Fibroblast of gingiva (primary cell): Measurements from ENCODE around the gene KCNJ4.

Experiments used
- DNase-seq: peaks from one replicate; pipeline ENCODE4 v3.0.0-alpha.2; 2011; ENCODE audit warnings: low read depth

Gene KCNJ4

GRCh38 chr22:38455076-38455529 lies at the start of gene KCNJ4:
Gene KCNJ4 (minus strand): TSS chr22:38455199. CDS start chr22:38428132, 27,067 bp downstream.
- DNase-seq: no peak

DNA sequence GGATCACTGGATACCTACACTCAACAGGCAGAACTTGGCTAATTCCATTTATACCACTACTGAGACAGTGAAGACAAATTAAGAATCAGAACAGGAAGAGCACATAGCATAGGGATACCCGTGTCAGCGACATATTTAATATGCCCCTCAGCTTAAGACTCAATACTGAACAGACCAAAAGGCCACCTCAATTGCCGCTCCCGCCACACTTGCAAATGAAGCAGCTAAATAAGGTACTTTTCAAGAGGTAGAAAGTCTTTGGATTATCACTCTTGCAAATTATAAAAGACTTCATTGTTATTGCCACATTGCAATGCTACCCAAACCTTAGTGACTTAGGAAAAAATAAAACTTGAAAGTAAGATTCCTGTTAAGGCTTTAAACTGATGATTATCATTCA lies 48.0 kb upstream of the KCNJ4 start:
- DNase-seq: no peak

- no peak for DNase-seq
Observed at GRCh38 chr22:38501797-38502672, 47.0 kb upstream of the KCNJ4 start.

DNA sequence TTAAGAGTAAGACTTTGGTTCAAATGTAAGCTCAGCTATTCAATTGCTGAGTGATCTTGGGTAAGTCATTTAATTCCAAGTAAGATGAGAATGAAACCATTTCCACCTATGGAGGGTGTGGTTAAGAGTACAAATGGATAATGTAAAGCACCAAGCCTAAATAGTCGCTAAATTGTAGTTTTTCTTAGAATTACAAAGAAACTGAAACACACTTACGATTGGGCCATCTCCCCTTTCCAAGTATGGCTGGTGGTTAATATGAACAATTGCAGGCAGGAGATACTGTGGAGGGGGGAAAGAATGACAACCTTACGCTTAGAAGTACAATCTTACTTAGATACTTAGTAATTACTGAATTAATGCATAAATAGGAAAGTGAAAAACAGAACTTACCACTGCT lies 42.9 kb upstream of the KCNJ4 start:
- no peak for DNase-seq

- no peak for DNase-seq
Observed at GRCh38 chr22:38494939-38495338, 39.9 kb upstream of the KCNJ4 start.

DNA sequence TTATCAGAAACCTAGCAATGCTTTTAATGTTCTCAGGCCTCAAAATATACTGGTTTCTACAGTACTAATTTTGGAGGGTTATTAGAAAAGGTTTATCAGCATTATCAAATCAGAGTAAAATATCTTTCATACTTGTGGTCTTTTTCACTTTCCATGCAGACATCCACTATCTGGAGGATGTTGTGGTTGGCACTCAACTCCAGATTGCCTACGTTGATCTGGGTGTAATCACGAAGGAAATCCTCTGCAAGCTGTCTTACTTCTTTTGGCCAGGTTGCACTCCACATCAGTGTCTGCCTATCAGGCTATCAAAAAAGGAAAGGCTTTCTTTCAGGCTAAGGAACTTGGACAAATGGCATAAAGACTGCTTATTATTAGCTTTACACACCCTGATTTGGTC lies 39.5 kb upstream of the KCNJ4 start:
- DNase-seq: no peak

DNA sequence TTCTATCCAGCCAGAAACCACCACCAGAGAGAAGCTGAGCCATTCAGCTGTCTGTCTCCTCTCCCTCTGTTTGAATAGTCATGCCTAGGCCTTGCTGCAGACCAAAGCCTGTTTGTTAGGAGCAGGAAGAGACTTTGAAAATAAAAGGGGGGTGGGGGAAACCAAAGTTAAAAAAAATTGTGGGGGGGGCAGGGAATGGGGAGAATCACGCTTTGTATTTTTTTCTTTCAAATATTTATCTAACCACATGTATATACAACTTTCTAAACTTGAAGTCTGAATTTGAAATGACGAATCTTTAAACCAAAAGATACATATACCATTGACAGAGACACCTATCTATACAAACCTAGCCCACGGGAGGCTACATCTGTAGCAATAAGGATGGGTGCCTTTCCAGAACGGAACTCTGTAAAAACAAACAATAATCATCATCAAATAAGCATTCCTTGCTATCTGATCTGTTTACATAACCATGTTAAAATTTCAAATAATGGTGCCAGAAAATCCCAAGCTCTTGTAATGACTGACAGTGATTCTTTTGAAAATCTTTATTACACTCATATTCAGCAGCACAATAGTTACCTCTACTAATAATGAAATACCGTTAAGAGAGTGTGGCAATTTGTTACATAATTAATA lies 36.8 kb upstream of the KCNJ4 start:
- DNase-seq: no peak

GRCh38 chr22:38490915-38491314 lies 35.9 kb upstream of the KCNJ4 start:
- peak; percentile 53 for DNase-seq

DNA sequence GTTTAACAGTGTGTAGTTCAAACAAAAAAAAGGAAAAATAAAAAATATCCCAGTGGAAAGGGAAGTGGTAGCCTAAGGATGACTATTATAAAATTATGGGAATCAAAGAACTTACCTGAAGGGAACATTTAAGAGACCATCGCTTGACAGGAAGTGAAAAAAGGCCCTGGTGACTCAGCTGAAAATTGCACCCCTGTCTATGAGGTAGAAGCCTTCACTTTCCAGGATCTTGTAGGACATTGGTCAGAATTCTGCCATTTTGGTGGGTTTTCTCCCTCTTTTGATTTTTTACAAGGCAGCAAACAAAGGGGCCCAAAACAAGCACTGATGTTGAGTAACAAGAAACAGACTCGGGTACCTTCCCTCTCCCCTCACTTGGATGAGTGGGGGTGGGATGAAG lies 35.5 kb upstream of the KCNJ4 start:
- DNase-seq: no peak

DNA sequence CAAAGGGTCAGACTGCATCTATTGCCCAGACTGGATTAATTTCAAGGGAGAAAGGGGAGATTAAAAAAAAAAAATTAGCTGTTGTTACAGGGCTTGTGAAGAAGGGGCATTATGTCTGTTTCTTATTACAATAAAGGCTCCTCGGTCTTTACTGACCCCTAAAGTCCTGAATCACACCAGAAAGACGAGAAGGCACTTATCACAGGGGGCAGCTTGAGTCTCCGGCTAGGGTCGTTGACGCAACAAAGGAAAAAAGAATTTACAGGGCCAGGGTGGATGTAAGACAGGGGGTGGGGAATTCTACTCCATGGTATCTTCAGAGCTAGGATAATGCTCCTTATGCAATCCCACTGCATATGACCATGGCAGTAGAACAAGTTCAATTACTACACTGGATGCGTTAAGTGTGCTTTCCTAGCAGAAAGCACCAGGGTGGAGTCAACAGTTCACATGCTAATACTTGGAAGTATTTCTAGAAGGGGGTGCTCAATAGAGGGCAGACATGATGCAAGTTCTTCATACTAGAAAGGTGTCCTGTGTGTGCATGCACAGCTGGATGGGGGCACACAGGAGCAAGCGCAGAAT lies 34.7 kb upstream of the KCNJ4 start:
- peak; percentile 27 for DNase-seq

- no peak for DNase-seq
Observed at GRCh38 chr22:38489142-38489541, 34.1 kb upstream of the KCNJ4 start.

GRCh38 chr22:38487946-38488345 lies 32.9 kb upstream of the KCNJ4 start:
- DNase-seq: no peak

GRCh38 chr22:38485783-38486182 lies 30.8 kb upstream of the KCNJ4 start:
- peak; percentile 48 for DNase-seq

- no peak for DNase-seq
Observed at GRCh38 chr22:38484244-38484643, 29.2 kb upstream of the KCNJ4 start.

- DNase-seq: no peak
Observed at GRCh38 chr22:38482662-38483308, 27.8 kb upstream of the KCNJ4 start.

DNA sequence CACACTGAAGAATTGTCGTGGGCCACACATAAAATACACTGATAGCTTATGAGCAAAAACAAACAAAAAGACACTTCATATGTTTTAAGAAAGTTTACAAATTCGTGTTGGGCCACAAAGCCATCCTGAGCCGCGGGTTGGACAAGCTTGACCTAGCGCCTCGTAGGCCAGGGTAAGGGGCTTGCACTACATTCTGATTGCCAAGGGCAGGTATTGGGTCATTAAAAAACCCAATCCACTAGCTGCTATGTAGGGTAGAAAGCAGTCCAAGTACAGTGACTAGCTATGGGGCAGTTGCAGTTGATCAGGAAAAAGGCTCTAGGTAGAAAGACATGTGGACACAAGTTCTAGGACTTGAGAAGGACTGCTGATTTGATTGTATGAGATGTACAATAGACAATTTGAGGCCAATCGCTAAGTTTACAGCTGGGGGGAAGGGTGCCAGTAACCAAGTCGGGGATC lies 26.9 kb upstream of the KCNJ4 start:
- no peak for DNase-seq

DNA sequence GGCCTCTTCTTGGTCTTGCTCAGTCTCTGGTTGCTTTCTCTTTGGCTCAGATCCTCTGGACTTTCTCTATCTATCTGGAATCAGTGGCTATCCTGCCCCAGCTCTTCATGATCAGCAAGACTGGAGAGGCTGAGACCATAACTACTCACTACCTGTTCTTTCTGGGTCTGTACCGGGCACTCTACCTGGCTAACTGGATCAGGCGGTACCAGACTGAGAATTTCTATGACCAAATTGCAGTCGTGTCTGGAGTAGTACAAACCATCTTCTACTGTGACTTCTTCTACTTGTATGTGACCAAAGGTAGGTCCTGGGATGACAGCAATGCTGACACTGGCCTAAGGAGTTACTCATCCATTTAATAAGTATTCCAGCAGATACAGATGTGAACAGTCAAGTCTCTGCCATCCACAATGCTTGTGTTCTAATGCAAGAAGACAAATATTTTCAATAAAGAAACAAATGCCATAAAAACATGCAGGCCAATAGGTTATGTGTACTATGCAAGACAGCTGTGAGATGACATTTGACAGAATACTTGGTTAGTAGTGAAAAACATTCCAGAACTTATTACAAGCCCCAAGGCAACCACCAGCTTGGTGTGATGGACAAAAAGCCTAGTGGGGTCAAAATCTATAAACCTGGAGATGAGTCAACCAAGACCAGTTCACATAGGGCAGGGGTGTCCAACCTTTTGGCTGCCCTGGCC lies 26.3 kb upstream of the KCNJ4 start:
- peak; percentile 60 for DNase-seq

- peak; percentile 38 for DNase-seq
Observed at GRCh38 chr22:38479096-38479837, 24.3 kb upstream of the KCNJ4 start.

DNA sequence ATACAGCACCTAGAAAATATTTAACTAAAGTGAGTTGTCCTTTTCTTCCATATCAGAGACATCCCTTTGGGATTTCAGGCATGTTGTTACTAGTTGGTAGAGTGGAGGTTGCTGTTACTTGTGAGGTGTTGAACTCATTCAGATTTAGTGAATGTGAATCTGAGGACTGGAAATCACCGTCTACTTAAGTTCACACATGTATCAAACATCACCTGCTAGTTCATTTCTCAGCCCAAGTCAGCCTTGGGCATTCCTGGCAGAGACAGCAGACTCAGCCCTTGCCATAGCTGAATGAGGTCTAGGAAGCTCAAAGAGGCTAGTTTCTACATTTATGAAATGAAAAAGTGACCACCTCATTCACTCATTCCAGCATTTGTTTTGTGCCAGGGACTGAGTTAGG lies 22.6 kb upstream of the KCNJ4 start:
- no peak for DNase-seq

DNA sequence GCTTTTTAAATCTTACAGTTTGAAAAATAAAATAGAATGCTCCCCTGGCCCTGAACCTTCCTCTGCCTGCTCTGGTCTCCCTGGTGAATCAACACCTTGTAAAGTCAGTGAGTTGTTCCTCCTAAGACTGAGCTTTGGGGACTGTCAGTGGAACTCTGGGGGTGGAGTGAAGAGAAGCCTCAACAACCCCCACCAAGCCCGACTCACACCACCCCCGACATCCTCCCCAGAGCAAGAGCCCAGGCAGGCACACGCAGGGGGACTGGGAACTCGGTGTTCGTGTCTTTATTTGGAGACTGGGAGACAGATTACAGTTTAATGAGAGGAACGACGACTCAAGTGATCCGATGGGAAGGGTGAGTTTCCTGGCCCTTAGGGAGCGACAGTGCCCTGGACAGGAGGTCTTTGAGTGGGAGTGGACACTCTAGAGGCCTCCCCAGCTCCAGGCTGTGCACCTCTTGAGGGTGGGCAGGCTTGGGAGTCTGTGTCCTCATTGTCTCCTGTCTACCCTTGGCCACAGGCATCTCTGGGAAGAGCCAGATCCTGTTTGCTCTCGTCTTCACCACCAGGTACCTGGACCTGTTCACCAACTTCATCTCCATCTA lies 19.1 kb upstream of the KCNJ4 start:
- no peak for DNase-seq

GRCh38 chr22:38471237-38471636 lies 16.2 kb upstream of the KCNJ4 start:
- no peak for DNase-seq
